Choroid plexus epithelial cell (primary cell): ENCODE measurements around the gene PCBP1.
"Not testable (repeated sequence)": the region's sequence is repeated elsewhere in the genome, so short reads cannot be mapped to it uniquely, and the experiment has no call there.

Experiments
- DNase-seq: peaks from one replicate; pipeline ENCODE4 v3.0.0-alpha.2; 2010; ENCODE audit warnings: low read depth
- H3K4me3 ChIP-seq: 2 replicates; pipeline ENCODE4 v1.5.1; 2011; ENCODE audit warnings: low read depth, mild to moderate bottlenecking, control low read depth, low read length, moderate library complexity
- CTCF ChIP-seq: conservative IDR thresholded peaks from 2 replicates; pipeline ENCODE4 v1.5.1; 2011; ENCODE audit warnings: low read depth, mild to moderate bottlenecking, control low read depth, inconsistent platforms, low read length, moderate library complexity

The PCBP1 gene

GRCh38 chr2:70132244-70133126 is 45.2 kb downstream of the PCBP1 start:
- peak overlapping the region; percentile 30 for H3K4me3 ChIP-seq
- peak; percentile 85 for DNase-seq
- TF ChIP-seq CTCF: no peak

GRCh38 chr2:70133127-70133452 is 45.8 kb downstream of the PCBP1 start:
- no peak overlapping the region for H3K4me3 ChIP-seq
- no peak for TF ChIP-seq CTCF
- DNase-seq: no peak

DNA sequence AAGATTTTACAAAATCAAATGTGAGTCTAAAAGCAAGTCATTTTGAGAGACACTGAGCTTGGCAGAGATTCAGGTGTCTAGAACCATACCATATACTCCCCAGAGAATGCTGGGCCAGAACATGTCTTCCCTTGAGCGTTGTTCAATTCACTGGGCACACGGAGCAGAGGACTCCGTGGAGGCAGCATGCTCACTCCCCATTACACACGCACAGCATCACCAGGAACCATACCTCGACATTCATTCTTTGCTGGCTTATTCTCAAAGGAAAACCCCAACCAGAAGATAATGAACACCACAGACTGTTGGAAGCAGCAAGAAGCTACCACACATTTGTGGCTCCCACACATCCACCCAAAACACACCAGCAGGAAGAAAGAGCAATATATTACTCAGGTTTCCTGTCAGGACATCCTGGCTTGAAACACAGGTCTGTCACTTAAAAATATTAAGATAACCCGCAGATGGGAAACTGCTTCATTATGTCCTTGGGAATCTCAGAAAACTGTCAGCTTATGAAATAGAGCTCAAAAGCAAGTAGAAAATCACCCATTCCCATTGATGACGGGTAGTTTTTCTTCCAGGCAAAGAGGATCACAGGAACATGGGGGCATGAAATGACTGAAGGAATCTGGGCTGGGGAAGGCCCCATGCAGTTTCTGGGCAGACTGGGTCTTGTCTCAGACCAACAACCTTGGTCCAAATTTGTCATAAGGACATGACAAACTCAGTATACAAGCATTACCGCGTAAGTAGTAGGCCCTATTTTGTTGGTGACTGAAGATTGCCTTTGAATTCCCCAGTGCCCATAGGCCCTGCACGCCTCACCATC is 46.4 kb downstream of the PCBP1 start:
- H3K4me3 ChIP-seq: no peak overlapping the region
- peak; percentile 37 for DNase-seq
- TF ChIP-seq CTCF: no peak

- DNase-seq, H3K4me3 ChIP-seq: not testable (repeated sequence)
These were observed 47.2 kb downstream of the PCBP1 start for GRCh38 chr2:70134323-70134983.
